Fibroblast of skin of right biceps (primary cell): ENCODE data around the gene SRPRA.
"Not testable (repeated sequence)": the region's sequence is repeated elsewhere in the genome, so short reads cannot be mapped to it uniquely, and the experiment has no call there.

ENCODE experiments used
- DNase-seq: peaks from one replicate; pipeline ENCODE4 v3.0.0-alpha.2; 2013

SRPRA gene

DNA sequence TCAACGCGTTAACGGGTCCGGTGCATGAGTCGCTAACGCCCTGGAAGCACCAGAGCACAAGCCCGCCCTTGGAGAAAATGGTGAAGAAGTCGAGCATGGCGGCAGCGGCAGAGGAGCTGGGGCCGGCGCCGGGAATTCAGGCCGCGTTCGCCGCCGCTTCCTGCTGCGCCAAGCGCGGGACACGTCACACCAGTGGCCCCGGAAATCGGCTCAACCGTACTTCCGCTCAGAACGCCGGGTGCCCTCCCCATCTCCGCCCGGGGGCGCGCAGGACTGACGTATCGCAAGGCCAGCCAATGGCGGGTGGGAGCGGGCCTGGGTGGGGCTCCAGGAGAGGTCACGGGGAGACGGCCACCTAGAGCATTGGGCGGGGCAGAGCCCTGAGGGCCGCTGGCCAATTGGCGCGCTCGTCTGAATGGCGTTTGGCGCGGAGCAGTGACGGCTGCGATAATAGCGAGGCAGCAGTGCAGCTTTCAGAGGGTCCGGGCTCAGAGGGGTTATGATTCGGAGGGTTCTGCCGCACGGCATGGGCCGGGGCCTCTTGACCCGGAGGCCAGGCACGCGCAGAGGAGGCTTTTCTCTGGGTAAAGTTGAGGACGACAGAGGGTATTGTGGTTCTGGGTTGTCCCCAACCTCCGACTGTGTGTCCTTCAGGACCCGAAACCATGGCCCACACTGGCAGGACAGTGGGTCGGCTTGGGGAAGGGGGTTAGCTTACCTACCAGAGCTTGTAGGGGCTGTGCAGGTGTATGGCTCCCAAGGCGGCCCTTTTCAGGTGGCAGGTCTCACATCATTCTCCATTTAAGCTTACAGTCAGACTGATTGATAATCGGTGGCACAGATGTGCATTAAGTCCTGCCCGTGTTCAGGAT, at the start of gene SRPRA, which contains the start of gene FOXRED1:
TSS of gene SRPRA (minus strand) at position 188 of the 872 bp plus-strand sequence. CDS start at position 97, 91 bp downstream.
TSS of gene FOXRED1 (plus strand) at position 447 of the 872 bp plus-strand sequence. CDS start at position 500, 53 bp downstream.
- DNase-seq, result peak; percentile 99

DNA sequence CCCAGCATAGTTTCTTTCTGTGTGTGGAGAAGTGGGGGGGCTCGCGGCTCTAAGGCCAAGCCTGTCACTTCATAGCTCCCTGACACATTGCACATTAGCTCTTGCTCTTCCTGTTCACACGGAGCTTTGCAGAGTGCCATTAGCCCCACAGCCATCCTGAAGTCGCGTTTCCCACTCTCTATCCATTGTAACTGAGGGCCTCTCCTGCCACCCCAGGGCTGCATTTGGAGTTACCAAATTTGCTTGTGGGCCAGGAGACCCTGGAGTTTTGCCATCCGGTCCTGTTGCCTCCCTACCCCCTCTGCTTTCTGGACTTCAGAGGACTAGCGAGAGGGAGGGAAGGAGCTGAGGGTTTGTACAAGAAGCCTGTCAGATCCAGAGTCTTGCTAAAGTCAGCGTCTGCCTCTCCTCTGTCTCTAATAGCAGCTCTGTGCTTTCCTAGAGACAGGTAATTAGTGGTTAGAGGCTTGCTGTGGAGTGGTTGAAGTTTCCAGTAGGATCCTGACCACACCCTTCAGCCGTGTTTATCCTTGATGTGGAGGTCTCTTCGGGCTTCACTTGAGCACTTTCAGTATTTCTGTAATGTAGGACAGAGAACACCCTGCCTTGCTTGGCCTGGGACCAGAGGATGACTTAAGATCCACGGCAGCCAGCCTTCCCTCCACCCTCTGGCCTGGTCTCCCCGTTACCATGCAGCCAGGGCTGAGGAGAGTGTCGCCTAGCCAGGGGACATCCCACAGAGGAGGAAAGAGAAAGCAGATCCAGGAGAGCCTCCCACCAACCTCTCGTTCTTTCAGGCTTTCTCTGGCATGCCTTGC, 49.3 kb upstream of the SRPRA start:
- DNase-seq, result peak; percentile 89

GRCh38 chr11:126317432-126317755, 48.7 kb upstream of the SRPRA start:
- no peak for DNase-seq

DNA sequence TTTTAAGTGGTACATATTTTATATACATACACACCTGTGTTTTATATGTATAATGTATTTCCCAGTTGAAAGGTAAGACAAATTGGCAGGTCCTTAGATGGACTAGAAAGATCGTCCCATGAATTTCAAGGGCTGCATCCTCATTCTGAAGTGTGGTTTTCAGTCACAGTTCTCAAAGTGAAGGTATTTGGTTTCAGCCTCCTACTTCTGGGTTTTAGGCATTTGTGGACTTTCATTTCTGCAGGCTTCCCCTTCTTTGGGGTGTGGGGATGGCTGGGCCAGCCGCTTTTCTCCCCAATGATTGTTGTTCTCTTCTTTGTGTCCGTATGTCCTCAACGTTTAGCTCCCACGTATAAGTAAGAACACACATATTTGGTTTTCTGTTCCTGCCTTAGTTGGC, 45.1 kb upstream of the SRPRA start:
- no peak for DNase-seq

DNA sequence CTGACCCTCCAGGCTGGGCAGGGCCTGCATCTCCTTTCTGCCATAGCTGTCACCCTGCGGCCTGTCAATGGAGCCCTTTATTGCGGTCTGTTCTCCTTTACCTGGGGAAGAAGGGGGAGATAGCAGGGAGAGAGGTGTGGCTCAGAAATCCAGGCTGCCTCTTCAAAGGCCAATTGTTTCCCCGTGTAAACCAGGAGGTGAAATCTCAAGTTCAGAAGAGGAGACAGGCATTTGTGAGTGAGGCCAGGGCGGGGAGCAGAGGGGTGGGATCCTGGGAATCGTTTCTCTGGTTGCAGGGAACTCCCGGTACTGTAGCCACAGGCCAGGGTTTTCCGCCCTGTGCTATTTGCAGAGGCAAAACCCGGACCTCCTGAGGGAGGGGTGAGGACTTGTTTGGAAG, 44.3 kb upstream of the SRPRA start:
- DNase-seq, result no peak

DNA sequence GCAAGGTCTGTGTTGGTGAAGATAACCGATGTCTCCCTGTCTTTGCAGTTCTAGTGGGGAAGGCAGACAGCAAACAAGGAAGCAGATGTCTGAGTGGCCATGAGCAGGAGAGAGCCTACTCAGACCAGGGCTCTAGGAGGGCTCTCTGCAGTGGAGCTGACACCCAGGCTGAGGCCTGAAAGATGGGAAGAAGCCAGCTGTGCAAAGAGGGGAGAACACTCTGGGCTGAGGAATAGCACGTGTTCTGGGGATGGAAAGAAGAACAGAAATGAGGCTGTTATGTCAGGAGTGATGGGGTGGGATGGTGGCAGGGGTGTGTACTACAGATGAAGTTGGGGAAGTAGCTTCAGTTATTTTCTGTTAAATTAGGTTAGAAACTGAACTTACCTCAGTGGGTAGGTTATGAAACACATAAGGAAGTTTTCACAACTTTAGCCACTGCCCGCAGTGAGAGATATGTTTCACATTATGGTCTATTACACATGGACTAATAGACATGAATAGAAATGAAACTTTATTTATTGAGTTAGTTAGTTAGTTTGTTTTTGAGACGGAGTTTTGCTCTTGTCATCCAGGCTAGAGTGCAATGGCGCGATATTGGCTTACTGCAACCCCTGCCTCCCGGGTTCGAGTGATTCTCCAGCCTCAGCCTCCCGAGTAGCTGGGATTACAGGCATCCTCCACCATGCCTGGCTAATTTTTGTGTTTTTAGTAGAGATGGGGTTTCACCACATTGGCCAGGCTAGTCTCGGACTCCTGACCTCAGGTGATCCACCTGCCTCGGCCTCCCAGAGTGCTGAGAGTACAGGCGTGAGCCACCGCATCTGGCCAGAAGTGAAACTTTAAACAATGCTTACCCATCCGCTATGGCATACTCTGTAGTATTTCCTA, 43.0 kb upstream of the SRPRA start:
- no peak for DNase-seq

DNA sequence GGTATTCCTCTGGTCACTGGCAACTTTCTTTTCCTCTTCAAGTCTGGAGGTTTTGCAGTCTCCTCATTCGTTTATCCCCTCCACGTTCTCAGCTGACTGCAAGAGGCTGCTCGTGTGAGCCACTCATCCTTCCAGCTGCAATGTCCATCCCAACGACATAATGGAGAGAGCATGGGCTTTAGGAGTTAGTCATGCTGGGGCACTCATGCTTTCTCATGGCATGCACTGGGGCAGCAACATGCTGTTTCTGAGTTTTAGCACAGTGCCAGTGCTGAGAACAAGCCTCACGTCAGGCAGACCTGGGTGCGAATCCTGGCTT, 42.3 kb upstream of the SRPRA start:
- DNase-seq, result no peak

- DNase-seq, result peak; percentile 72
Observed at GRCh38 chr11:126310200-126310991, 41.7 kb upstream of the SRPRA start.

DNA sequence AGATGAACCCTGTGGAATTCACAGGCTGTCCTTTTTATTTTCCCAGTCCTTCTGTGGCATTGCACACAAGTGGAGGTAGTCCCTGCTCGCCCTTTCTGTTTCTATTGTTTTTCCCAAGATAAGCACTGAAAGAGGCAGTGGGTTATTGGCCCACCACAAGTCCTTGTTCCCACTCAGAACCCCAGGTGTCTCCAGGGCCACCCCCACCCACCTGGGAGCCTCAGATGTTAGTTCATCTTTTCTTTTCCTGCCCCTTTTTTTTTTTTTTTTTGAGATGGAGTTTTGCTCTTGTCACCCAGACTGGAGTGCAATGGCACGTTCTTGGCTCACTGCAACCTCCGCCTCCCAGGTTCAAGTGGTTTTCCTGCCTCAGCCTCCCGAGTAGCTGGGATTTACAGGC, 40.1 kb upstream of the SRPRA start:
- not testable (repeated sequence) for DNase-seq

- DNase-seq, result no peak
Observed at GRCh38 chr11:126308271-126308671, 39.6 kb upstream of the SRPRA start.

DNA sequence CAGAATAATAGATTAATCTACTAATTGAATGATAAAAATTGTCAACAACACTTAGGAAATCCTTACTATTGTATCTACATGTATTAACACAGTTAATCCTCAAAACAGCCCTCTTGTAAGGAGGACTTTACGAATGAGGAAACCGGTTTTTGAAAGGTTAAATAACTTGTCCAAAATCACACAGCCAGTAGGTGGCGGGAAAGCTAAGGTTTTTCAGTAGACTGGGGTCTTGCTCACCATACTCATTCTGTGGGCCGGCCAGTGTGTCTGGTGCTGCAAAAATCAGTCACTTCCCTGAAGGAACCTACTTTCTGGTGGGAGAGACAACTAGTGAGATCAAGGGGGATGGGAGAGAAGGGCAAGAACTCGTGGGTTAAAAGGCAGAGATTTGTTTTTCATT, 39.0 kb upstream of the SRPRA start:
- peak; percentile 54 for DNase-seq

DNA sequence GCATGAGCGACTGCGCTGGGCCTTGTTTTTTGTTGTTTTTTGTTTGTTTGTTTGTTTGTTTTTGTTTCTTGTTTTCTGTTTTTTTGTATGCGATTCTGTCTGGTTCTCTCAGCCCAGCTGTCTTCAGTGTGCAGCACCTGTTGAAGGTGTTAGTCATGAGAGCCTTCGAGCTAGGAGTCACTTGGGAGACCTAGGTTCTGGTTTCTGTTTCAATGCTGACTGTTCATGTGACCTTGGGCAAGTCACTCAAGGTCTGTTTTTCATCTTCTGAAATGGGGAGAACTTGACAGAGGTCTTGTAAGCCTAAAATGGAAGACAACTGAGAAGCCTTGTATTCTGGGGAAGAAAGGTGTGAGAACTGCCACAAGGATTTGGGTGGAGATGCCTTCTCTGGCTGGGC, 37.0 kb upstream of the SRPRA start:
- no peak for DNase-seq

GRCh38 chr11:126304457-126305075, 35.9 kb upstream of the SRPRA start:
- DNase-seq, result no peak

GRCh38 chr11:126303623-126304456, 35.1 kb upstream of the SRPRA start, which contains the start of gene DCPS:
DCPS (plus strand) TSS chr11:126304060; CDS start chr11:126304081, 21 bp downstream.
- peak; percentile 89 for DNase-seq

GRCh38 chr11:126297004-126297403, 28.3 kb upstream of the SRPRA start:
- DNase-seq, result no peak

- no peak for DNase-seq
Observed at GRCh38 chr11:126293726-126294125, 25.0 kb upstream of the SRPRA start.

GRCh38 chr11:126290887-126291286, 22.2 kb upstream of the SRPRA start:
- no peak for DNase-seq

DNA sequence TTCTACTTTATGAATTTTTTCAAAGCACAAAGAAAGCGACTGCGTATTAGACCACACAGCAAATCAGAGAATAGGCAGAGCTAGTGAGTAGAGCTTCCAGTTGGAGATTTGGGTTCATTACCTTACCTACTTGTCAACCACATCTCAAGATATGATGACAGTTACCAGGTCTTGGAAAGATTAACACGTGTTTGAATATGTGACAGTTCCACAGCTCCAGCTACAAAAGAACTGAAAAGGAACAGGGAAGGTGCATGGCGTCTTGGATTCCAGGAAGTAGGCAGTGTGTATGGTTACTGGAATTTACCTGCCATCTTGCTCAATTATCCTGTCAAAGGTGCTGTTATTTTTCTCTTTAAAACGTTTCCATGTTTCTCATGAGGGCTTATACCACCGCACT, 19.5 kb upstream of the SRPRA start:
- no peak for DNase-seq

DNA sequence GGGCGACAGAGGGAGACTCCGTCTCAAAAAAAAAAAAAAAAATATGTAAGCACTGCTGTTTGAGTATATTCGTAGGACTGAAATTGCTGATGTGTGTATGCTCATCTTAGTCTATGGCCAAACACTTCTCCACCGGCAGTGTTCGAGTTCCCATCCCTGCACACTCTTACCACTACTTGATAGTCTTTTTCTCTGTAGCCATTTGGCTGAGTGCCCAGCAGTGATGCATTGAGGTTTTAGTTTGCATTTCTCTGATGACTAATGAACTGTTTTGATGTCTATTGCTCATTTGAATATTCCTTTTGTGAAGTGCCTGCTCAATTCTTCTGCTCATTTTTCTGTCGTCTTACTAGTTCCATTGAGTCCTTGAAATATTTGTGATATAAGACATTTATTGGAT, 16.1 kb upstream of the SRPRA start:
- DNase-seq, result peak; percentile 97

DNA sequence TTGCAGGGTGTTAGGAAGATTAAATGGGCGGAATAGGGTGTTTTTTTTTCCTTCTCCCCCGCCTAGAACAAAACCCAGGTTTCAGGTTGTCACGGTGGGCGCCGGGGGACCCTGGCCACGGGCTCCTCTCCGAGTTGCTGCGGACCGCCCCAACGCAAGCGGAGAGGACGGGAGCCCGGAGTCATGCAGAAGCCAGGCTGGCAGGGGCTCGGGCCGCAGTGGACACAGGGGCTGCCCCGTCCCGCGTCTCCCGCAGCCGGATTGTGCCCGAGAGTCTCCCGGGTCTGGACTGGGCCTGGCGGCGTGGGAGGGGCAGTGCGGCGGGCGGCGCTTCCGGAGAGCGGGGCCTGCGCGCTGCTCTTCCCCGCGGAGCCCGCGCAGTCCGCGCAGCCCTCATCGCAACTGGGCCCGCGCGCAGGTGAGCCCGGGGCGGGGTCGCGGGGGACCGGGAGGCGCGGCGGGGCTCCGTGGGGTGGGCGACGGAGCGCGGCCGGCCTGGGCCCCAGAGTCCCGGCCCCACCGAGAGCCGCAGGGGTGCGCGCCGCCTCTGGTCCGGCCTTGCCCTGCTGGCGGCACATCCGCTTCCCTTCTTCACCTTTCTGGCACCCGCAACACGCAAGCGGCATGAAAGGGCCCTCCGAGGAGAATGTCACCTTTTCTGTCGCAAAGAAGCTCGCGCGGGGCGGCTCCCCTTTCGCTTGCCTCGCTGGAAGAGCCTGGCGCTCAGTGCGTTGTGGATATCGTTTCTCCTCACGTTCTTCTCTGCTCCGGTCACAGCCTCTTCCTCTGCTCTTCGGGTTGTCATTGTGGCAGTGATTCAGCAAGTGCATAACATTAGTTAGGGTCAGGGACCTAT, 14.3 kb upstream of the SRPRA start, which contains the start of gene TIRAP:
TSS of gene TIRAP (plus strand) at position 358 of the 856 bp plus-strand sequence. CDS start 7,802 bp downstream, outside the sequence.
- DNase-seq, result peak; percentile 48
